GM18907 (cell line): ENCODE measurements around the gene FLCN.
"Not testable (repeated sequence)": the region's sequence is repeated elsewhere in the genome, so short reads cannot be mapped to it uniquely, and the experiment has no call there.

Source experiments
- ATAC-seq: cut with Tn5 transposase; IDR thresholded peaks from one replicate; pipeline ENCODE4 v1.9.1; 2021; ENCODE audit warnings: mild to moderate bottlenecking, moderate library complexity; ENCODE audit not compliant: unreplicated experiment

FLCN gene

DNA sequence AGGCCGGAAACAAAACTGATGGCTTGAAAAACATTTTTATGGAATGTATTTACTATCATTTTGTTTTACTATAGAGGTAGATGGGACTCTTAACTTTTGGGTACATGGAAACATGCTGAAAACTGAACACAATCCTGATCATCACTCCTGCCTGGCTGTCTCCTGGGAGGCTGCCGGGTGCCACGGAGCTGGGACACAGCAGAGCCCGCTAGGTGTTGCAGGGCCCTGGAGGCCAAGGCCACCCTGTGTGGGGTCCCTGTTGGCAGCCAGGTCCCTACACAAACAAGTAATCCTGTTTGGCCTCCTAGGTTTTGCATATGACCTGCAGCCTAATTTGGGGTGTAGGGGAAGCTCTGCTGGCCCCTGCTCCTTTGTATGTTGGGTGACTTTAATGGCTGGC, 48.4 kb downstream of the FLCN start:
- no peak for ATAC-seq

DNA sequence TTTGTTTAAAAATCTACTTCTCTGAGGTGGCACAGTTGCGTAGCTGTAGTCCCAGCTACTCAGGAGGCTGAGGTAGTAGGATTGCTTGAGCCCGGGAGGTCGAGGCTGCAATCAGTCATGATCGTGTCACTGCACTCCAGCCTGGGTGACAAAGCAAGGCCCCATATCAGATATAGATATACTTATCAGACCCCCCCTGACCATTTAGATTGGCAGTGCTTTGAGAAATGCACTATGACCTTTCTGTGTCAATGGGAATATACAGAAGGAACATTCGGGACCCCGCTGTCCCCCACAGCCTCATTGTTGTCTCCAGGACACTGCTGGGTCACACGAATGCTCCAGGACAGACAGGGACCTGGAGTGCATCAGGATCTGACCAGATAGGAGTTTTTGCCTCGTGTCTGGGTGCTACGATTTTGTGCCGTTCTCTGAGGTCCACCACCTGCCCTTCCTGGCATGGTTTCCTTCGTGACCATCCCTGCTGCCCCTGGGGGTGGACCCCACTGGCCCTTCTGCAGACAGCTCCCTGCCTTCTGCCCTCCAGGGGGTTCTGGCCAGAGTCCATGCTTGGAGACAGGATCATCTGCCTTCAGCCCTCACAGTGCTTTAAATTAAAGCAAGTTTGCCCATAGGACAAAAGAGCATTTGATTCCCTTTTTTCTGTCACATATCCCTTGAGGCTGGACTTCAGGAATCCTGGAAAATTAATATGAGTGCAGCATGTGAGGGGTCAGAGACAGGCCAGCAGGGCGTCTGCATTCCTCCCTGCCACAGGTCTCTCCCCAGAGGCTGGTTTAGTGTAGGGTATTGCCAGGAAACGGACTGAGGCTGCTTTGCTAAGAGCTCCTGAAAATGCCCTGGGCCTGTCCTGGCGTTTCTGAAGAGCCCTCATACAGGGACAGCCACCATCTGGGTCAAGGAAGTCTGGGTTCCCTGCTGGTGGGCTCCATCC, 50.1 kb downstream of the FLCN start:
- no peak for ATAC-seq

- ATAC-seq = no peak
Measured at GRCh38 chr17:17186051-17186450, 50.9 kb downstream of the FLCN start.

DNA sequence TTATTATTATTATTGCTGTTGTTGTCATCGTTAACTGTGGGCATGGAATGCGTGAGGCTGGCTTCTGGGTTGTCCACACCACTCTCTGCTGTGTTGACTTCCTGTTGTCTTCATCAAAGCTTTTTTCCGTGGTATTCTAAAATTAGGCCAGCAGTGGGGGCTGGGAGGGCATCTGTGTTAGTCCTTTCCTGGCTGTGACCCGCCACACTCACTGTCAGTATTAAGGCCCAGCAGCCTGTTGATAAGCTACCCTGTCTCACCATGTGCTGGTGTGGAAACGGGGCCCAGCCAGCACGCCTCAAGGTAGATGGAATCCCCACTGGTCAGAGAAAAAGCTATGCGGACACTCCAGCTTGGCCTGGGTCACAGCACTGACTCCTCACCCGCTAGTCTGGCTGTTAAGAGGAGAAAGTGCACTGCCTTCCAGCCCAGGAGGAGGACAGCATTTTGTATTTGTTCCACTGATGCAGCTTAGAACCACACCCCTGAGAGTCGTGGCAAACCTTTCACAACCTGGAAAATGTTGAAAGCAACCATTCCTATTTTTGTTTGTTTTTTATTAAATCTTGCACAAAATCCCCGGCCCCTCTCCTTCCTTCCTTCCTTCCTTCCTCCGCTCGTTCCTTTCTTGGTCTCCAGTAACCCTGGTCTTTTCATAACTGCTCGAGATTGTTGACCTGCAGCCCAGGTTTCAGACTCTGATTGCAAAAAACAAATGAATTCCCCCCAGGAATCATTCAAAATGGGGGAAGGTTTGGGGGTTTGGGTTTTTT, 51.8 kb downstream of the FLCN start:
- ATAC-seq = not testable (repeated sequence)

DNA sequence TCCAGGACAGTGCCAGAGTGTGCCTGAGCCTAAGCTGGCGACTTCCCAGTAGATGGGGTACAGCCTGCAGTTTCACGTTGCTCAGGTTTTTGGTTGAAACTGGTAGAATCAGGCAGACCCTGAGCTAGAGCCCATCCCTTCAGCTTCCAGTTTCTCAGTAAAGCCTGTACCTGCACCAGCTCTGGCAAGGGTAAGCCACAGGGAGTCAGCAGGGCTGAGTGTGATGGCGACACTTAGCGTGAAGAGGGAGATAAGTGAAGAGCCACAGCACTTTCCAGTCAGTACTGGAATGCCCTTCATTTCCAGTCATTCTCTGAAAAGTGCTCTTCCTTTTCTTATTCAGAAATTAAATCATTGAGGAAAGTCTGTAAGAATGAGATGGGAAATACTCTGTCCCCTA, 53.2 kb downstream of the FLCN start:
- no peak for ATAC-seq

GRCh38 chr17:17182598-17183136, 54.3 kb downstream of the FLCN start:
- ATAC-seq = no peak

DNA sequence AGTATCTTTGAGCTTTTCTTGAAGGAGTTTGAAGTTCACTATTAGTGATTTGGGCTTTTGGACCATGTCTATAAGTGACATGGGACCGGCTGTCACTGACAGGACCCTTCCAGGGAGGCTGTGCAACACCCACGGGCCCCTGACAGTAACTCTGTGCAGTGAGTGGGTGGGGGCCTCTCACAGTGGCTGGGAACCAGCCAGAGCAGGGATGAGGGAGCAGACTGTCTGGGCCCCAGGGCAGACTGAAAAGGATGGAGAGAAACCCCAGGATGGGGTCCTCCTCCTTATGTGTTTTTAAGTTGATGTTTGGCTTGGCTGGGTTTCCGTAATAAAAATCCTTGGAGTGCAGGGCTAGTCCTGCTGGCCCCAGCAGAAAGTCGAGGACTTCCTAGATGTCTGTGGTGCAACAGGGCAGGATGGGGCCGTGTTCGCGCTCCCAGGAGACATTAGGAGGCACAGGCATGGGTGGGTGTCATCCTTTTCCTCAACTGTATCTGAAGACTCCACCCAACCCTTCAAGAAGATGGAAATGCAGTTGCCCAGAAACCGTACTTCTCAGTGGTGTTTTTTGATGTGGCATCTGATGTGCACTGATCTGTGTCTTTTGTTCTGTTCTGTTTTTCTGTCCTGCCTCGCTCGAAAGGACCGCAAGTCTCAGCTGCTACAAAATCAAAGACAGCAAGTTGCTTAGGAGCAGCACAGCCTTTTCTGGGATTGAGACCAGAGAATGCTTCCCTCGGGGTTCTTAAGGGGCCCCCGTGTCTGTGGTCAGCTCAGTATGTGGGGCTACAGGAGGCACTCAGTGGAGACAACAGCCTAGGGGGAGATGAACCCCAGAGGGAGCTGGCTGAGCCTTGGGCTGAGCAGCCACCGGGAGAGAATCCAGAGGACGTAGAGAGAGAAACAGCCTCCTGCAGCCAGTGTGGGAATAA, 55.0 kb downstream of the FLCN start:
- ATAC-seq = no peak

GRCh38 chr17:17180741-17181525, 56.0 kb downstream of the FLCN start:
- ATAC-seq = no peak

GRCh38 chr17:17180141-17180603, 56.8 kb downstream of the FLCN start:
- ATAC-seq = no peak

DNA sequence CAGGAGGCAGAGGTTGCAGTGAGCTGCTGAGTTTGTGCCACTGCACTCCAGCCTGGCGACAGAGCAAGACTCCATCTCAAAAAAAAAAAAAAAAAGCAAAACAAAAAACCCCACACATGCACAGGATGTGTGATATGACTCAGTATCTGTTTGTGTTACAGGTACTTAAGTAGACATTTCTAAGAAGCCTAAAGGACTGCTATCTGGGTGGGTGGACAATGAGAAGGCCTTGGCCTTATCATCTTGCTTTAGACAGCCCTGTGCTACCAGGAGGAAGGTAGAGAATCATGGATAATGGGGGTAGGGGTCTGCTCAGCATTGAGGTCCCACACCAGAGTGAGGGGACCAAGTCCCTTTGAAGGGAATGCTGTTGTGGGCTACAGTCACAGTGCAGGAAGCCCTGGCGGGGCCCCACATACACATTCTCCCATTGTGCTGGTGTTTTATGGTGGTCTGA, 57.6 kb downstream of the FLCN start:
- ATAC-seq = no peak

DNA sequence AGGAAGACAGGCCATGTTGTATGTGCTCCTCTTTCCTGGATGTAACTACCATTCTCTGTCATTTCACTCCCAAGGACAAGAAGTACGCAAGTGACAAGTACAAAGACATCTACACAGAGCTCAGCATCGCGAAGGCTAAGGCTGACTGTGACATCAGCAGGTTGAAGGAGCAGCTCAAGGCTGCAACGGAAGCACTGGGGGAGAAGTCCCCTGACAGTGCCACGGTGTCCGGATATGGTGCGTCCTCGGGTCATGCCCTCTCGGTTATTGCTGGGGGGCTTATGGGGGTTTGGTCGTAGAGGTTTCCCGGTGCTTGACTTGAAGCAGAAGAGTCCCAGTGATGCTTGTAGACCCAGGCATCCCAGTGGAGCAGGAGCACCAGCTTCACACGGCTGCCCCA, 59.8 kb downstream of the FLCN start:
- no peak for ATAC-seq

DNA sequence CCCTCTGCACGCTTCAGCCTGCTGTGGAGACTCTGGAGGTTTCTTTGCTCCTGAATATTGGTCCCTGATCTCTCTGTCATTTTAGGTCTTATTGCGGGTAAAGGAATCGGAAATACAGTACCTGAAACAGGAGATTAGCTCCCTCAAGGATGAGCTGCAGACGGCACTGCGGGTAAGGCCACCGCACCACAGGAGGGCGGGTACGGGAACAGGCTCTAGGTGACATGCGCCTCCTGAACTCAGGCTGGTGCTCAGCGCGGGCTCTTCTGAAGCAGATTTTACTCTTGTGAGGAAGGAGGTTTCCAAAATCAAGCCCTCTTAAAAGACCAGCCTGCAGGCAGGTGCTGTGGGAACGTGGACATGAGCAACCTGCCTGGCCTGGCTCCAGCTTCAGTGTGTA, 60.6 kb downstream of the FLCN start:
- no peak for ATAC-seq

DNA sequence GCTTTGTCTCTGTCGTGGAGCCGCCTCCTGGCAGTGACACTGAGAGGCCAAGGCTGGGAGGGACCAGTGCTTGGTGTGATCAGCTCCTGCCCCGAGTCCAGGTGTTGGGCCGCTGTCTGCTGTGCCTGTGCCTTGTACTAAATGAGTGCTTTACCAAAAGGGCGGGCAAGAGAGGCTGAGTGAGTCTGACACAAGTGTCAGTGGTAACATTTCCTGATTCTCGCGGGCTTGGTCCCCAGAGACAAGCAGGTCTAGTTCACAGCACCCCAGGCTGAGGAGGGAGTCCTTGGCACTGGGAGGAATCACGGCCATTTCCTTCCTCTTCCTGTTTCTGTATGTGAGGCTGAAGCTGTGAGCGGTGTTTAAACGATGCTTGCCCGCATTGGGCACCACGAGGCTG, 61.1 kb downstream of the FLCN start:
- no peak for ATAC-seq

DNA sequence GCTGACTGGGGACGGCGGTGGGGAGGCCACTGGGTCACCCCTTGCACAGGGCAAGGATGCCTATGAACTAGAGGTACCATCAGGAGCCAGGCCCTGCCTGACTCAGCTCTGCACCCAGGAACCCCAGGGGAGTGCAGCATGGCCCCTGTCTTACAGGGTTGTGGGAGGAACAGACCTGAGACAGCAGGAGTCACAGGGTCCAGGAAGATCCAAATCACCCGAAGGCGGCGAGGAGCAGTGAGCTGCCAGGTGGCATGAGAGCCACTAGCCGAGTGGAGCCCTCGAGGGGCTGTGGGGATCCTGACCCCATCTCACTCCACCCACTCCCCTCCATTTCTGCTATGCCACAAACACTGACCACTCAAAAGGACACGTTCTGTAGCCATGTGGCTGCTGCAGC, 61.6 kb downstream of the FLCN start:
- ATAC-seq = no peak

GRCh38 chr17:17173921-17174320, 63.0 kb downstream of the FLCN start:
- no peak for ATAC-seq

GRCh38 chr17:17172990-17173389, 64.0 kb downstream of the FLCN start:
- ATAC-seq = no peak

- ATAC-seq = no peak
Measured at GRCh38 chr17:17172001-17172939, 64.7 kb downstream of the FLCN start.

GRCh38 chr17:17171186-17171585, 65.8 kb downstream of the FLCN start:
- ATAC-seq = no peak
